ENCODE data around the gene GRK5.

Gene GRK5

DNA sequence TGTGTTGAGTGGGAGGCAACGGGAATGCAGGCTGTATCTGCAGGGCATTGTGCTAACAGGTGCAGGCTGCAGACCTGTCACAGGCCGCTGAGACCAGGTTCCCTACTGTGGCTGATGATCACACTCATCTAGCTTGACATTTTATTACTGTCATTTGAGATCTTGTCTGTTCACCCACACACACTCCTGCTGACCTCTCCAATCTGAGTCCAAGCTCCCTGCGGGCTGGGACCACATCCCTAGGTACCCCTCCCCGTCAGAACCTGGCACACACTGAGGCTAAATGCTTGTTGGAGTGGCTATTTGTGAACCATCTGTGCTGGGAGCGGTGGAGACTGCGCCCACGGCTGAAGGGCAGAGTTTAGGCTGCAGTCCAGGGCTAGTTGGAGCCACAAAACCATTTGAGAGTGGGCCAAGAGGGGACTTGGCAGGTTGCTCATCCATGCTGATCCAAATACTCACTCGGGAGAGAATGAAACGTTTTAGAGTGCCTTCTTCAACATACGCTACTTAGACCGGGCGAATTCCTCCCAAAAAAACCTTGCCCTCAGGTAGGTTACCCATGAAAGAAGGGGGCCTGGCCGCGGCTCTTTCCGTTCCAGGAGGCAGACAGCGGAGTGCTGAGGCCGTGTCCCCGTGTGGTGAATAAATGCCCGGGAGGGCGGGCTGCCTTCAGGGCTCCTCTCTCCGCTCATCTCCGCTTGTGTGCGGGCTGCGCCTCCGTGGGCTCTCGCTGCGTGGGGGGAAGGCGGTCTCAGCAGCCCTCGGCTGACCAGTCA, 170.8 kb downstream of the GRK5 start:
- TF ChIP-seq, protein P1, sequence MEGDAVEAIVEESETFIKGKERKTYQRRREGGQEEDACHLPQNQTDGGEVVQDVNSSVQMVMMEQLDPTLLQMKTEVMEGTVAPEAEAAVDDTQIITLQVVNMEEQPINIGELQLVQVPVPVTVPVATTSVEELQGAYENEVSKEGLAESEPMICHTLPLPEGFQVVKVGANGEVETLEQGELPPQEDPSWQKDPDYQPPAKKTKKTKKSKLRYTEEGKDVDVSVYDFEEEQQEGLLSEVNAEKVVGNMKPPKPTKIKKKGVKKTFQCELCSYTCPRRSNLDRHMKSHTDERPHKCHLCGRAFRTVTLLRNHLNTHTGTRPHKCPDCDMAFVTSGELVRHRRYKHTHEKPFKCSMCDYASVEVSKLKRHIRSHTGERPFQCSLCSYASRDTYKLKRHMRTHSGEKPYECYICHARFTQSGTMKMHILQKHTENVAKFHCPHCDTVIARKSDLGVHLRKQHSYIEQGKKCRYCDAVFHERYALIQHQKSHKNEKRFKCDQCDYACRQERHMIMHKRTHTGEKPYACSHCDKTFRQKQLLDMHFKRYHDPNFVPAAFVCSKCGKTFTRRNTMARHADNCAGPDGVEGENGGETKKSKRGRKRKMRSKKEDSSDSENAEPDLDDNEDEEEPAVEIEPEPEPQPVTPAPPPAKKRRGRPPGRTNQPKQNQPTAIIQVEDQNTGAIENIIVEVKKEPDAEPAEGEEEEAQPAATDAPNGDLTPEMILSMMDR (IDR thresholded peaks at IDR 0.05; ENCODE audit: low read depth, low read length, missing control alignments) = no peak
- no peak overlapping the region for H3K4me3 ChIP-seq (replicated peaks; ENCODE audit: low read depth, low read length)
- no peak for DNase-seq (ENCODE audit: extremely low read depth, low read depth)

DNA sequence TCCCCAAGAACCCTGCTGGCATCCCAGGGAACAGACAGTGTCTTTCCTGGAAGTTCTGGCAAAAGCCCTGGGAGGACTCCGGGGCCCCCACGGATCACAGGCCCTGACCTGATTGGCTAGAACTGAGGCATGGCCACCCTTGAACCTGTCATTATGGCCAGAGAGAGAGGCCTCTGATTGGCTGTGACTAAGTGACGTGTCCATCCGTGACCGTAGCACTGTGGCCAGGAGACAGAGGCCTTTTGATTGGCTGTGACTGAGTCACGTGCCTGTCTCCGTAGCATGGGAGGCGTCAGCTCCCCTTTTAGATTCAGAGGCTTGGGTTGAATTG, 171.3 kb downstream of the GRK5 start:
- H3K4me3 ChIP-seq (replicated peaks; ENCODE audit: low read depth, low read length) = no peak overlapping the region
- DNase-seq (ENCODE audit: extremely low read depth, low read depth) = no peak
- TF ChIP-seq, protein P1 (IDR thresholded peaks at IDR 0.05; ENCODE audit: low read depth, low read length, missing control alignments) = no peak

DNA sequence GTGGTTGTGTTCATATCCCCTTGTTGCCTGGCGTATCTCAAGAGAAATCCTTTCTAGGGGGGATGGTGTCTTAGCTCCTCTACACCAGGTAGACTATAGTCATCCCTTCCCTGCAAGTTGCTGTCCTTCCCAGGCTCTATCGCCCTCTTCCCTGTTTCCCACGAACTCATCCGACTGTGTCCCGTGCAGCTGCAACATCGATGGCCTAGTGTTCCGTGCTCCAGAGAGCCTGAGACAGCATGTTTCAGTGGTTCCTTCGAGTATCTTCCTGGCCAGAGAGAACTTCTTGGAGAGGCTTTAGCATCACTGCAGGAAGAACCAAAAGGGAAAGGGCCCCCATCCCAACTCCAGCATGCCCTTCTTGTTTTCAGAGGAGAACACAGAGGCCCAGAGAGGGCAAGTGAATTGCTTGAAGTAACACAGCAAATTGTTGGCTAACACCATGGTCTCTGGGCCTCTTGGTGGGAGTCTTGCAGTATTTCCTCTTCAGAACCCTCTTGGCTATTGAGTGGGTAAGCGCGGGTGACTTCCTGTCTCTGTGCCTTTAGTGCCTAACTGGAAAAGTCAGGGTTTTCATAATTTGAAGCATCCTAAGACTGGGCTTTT, 172.2 kb downstream of the GRK5 start:
- H3K4me3 ChIP-seq (replicated peaks; ENCODE audit: low read depth, low read length) = no peak overlapping the region
- DNase-seq (ENCODE audit: extremely low read depth, low read depth) = no peak
- TF ChIP-seq, protein P1 (IDR thresholded peaks at IDR 0.05; ENCODE audit: low read depth, low read length, missing control alignments) = no peak

DNA sequence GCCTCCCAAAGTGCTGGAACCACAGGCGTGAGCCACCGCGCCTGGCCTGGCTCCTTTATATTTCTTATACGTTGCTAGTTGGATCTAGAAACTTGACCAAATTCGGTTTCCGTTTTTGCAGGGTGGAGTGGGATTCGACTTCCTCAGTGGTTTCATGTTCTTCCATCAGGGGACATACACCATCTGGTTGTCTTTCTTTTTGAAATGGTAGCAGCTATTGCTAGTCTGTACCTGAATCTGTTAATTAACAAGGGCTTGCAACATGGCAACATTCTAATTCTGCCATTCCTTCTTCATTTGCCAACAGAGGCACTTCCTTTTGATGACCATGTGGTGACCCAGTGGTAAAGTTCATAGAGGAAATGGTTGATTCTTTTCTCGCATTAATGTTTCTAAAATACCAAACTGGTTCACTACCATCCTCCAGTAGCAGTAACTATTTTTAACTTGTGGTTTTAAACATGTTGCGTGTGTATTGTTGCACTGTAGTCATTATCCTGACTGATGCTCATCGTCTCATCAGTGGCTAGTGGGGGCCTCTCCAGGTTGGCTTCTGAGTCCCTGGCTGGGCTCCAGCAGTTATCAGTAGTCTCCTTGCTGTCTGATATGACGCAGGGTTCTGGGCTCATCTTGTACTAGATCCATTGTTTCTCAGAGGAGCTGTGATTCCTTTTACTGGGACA, 175.9 kb downstream of the GRK5 start:
- DNase-seq (ENCODE audit: extremely low read depth, low read depth) = no peak
- H3K4me3 ChIP-seq (replicated peaks; ENCODE audit: low read depth, low read length) = no peak overlapping the region
- TF ChIP-seq, protein P1 (IDR thresholded peaks at IDR 0.05; ENCODE audit: low read depth, low read length, missing control alignments) = no peak

DNA sequence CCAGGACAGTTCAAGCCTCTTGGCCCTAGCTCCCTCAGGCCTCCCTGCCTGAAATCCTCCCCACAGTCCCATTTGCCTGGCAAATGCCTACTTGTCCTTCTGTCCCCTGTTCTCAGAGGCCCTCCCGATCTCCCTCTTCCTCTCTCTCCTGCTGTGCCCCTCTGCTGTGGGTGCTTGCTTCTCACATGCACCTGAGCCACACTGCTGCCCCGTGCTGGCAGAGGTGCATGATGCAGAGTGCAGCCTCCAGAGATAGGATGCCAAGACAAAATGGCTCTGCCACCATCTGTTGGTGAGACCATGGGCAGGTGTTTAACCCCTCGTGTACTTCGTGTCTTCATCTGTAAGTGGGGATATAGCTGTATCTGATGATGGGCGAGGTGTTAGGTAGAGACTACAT, 176.8 kb downstream of the GRK5 start:
- no peak overlapping the region for H3K4me3 ChIP-seq (replicated peaks; ENCODE audit: low read depth, low read length)
- DNase-seq (ENCODE audit: extremely low read depth, low read depth) = no peak
- TF ChIP-seq, protein P1 (IDR thresholded peaks at IDR 0.05; ENCODE audit: low read depth, low read length, missing control alignments) = no peak

DNA sequence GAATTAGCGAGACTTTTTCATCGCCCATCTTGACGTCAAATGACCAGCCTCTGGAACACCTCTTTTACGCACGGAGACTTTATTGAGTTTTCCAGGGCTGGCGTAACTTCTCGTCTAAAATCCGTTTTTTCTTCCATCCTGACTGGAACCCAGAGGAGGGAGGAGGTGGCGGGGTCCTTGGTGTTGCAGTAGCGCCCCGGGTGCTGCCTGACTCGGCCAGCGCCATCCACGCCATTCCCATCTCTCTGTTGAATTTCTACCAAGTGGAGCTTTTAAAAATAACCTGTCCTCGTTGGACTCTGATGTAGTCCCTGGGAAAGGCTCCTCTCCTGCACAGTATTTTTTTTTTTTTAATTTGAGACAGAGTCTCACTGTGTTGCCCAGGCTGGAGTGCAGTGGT, 179.3 kb downstream of the GRK5 start:
- DNase-seq (ENCODE audit: extremely low read depth, low read depth) = no peak
- TF ChIP-seq, protein P1 (IDR thresholded peaks at IDR 0.05; ENCODE audit: low read depth, low read length, missing control alignments) = no peak
- H3K4me3 ChIP-seq (replicated peaks; ENCODE audit: low read depth, low read length) = no peak overlapping the region
